OCI-LY3 (cell line): Measurements from ENCODE around the gene PPP4R1.

Experiments
- H2AFZ ChIP-seq: fragments of 200-600, 300-600 bp; shearing (Covaris generic); 2 replicates; pipeline ENCODE4 v1.6.0; 2014; ENCODE audit warnings: antibody characterized with exemption, low read depth, low read length
- H3K27ac ChIP-seq: fragments of 200-600, 300-600 bp; sonication (generic); 2 replicates; pipeline ENCODE4 v1.5.1; 2014; ENCODE audit warnings: mild to moderate bottlenecking, low read length, moderate library complexity, mixed read lengths
- H3K27me3 ChIP-seq: fragments of 200-600, 300-600 bp; sonication (generic); 2 replicates; pipeline ENCODE4 v1.6.1; 2014; ENCODE audit warnings: low read depth, low read length, mixed read lengths
- H3K36me3 ChIP-seq: fragments of 200-600, 300-600 bp; sonication (generic); replicated peaks from 2 replicates; pipeline ENCODE3; 2014; ENCODE audit warnings: low read depth, low read length, mixed read lengths
- H3K4me1 ChIP-seq: fragments of 300-600, 200-600 bp; sonication (generic); 2 replicates; pipeline ENCODE4 v1.6.1; 2014; ENCODE audit warnings: low read length, mixed read lengths
- H3K4me2 ChIP-seq: fragments of 200-600, 300-600 bp; sonication (generic); 2 replicates; pipeline ENCODE4 v1.6.1; 2014; ENCODE audit warnings: low read length, mixed read lengths
- H3K4me3 ChIP-seq: fragments of 300-600, 200-600 bp; sonication (generic); 2 replicates; pipeline ENCODE4 v1.5.1; 2014; ENCODE audit warnings: antibody characterized with exemption, mild to moderate bottlenecking, low read length, moderate library complexity
- H3K79me2 ChIP-seq: fragments of 300-600, 200-600 bp; shearing (Covaris generic); 2 replicates; pipeline ENCODE4 v1.6.1; 2014; ENCODE audit warnings: mild to moderate bottlenecking, low read length, mixed read lengths
- H3K9ac ChIP-seq: fragments of 300-600, 200-600 bp; shearing (Covaris generic); 2 replicates; pipeline ENCODE4 v1.6.0; 2014; ENCODE audit warnings: mild to moderate bottlenecking, low read length, moderate library complexity
- H3K9me3 ChIP-seq: fragments of 200-600, 300-600 bp; shearing (Covaris generic); 2 replicates; pipeline ENCODE4 v1.6.1; 2014; ENCODE audit warnings: low read length, mixed read lengths; ENCODE audit not compliant: insufficient read depth
- H4K20me1 ChIP-seq: fragments of 200-600, 300-600 bp; sonication (generic); 2 replicates; pipeline ENCODE4 v1.6.1; 2016; ENCODE audit warnings: low read length, mixed read lengths; ENCODE audit not compliant: insufficient read depth
- EZH2phosphoT487 ChIP-seq: fragments of 200-600 bp; shearing (Covaris generic); IDR thresholded peaks from 2 replicates; pipeline ENCODE4 v1.6.1; 2018; ENCODE audit warnings: antibody characterized with exemption, mixed run types, low read depth
- TF ChIP-seq, protein P1 (sequence below): fragments of 200-600, 300-600 bp; sonication (generic); IDR thresholded peaks from 2 replicates; pipeline ENCODE4 v1.5.1; 2014; ENCODE audit warnings: antibody characterized with exemption, low read length, low read depth

PPP4R1 gene

DNA sequence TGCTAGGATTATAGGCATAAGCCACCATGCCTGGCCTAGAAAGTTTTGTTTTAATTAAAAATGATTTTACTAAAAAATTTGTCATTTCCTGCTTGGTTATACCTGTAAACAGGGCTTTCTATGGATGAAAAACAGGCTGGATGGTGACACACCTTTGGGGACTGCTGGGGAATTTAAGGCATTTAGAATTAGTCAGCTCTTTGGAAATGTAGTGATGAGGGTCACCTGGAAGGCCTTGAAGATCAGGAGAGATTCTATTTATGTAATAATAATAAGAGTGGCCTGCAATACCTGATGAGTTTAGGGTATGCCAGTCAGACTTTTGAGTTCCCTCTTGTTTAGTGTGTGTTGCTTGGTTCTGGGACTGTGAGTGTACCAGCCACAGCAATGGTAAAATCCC is 87.9 kb downstream of the PPP4R1 start:
- Histone ChIP-seq H3K4me2 (no peak overlapping the region), H3K36me3 (peaks cover 26% of the 10 kb centered on the region)

DNA sequence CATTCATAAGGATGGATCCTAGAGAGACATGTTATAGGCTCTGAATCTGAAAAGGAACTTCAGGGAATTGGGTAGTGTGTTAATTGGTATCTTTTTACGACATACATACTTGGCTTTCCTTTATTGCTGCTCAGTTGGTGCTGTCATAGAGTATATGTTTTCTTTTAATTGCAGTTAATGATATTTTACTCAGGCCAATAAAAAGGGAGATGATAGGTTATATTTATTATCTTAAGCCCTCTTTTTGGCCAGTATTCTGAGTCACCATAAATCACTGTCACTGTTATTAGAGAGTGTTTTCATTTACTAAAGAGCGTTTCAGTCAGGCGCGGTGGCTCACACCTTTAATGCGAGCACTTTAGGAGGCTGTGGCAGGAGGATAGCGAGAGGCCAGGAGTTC is 91.4 kb downstream of the PPP4R1 start:
- H3K27me3 ChIP-seq, result no peaks in the 10 kb centered on the region
- H2AFZ ChIP-seq, result no peak overlapping the region
- H3K4me3 ChIP-seq, result no peak overlapping the region
- peaks cover 23% of the 10 kb centered on the region for H3K36me3 ChIP-seq
- no peaks in the 10 kb centered on the region for H3K4me1 ChIP-seq
- TF ChIP-seq, protein P1, sequence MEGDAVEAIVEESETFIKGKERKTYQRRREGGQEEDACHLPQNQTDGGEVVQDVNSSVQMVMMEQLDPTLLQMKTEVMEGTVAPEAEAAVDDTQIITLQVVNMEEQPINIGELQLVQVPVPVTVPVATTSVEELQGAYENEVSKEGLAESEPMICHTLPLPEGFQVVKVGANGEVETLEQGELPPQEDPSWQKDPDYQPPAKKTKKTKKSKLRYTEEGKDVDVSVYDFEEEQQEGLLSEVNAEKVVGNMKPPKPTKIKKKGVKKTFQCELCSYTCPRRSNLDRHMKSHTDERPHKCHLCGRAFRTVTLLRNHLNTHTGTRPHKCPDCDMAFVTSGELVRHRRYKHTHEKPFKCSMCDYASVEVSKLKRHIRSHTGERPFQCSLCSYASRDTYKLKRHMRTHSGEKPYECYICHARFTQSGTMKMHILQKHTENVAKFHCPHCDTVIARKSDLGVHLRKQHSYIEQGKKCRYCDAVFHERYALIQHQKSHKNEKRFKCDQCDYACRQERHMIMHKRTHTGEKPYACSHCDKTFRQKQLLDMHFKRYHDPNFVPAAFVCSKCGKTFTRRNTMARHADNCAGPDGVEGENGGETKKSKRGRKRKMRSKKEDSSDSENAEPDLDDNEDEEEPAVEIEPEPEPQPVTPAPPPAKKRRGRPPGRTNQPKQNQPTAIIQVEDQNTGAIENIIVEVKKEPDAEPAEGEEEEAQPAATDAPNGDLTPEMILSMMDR, result no peak
- TF ChIP-seq EZH2phosphoT487, result no peak
- no peak overlapping the region for H3K9ac ChIP-seq
- H3K9me3 ChIP-seq, result no peaks in the 10 kb centered on the region
- no peak overlapping the region for H3K27ac ChIP-seq
- no peak overlapping the region for H3K4me2 ChIP-seq
- H4K20me1 ChIP-seq, result no peaks in the 10 kb centered on the region
- no peaks in the 10 kb centered on the region for H3K79me2 ChIP-seq

More for the DNA sequence above, 87.9 kb downstream of the PPP4R1 start:
- Histone ChIP-seq H3K79me2 (no peaks in the 10 kb centered on the region), H3K9ac (no peak overlapping the region), H3K4me1 (no peaks in the 10 kb centered on the region), H4K20me1 (no peaks in the 10 kb centered on the region), H2AFZ (no peak overlapping the region), H3K27me3 (no peaks in the 10 kb centered on the region), H3K9me3 (no peaks in the 10 kb centered on the region), H3K4me3 (no peak overlapping the region), H3K27ac (no peak overlapping the region)
- TF ChIP-seq, protein P1, result no peak
- no peak for TF ChIP-seq EZH2phosphoT487

- H2AFZ ChIP-seq, result no peak overlapping the region
- H3K9me3 ChIP-seq, result no peaks in the 10 kb centered on the region
- no peak overlapping the region for H3K9ac ChIP-seq
- H3K4me1 ChIP-seq, result no peaks in the 10 kb centered on the region
- TF ChIP-seq EZH2phosphoT487, result no peak
- TF ChIP-seq, protein P1, result no peak
- peaks cover 20% of the 10 kb centered on the region for H3K36me3 ChIP-seq
- no peak overlapping the region for H3K4me2 ChIP-seq
- no peaks in the 10 kb centered on the region for H3K79me2 ChIP-seq
- no peak overlapping the region for H3K27ac ChIP-seq
- no peak overlapping the region for H3K4me3 ChIP-seq
- H4K20me1 ChIP-seq, result no peaks in the 10 kb centered on the region
- no peaks in the 10 kb centered on the region for H3K27me3 ChIP-seq
Observed at GRCh38 chr18:9521770-9522169, 92.6 kb downstream of the PPP4R1 start.

- Histone ChIP-seq H3K79me2 (no peaks in the 10 kb centered on the region), H3K9me3 (no peaks in the 10 kb centered on the region), H3K4me2 (no peak overlapping the region), H3K4me1 (no peaks in the 10 kb centered on the region), H2AFZ (no peak overlapping the region), H3K36me3 (peaks cover 15% of the 10 kb centered on the region), H3K4me3 (no peak overlapping the region), H3K27me3 (no peaks in the 10 kb centered on the region), H3K27ac (no peak overlapping the region), H4K20me1 (peaks cover 5% of the 10 kb centered on the region), H3K9ac (no peak overlapping the region)
- TF ChIP-seq, protein P1, result no peak
- no peak for TF ChIP-seq EZH2phosphoT487
Observed at GRCh38 chr18:9520666-9521065, 93.7 kb downstream of the PPP4R1 start.
